Trophoblast cell (in vitro differentiated cells and primary cell): Measurements from ENCODE around the gene CARTPT.

Source experiments
- DNase-seq, 2 donors: peaks; one replicate each; pipeline ENCODE4 v3.0.0-alpha.2; 2016
- H2AFZ ChIP-seq: 2 replicates; pipeline ENCODE4 v1.6.1; 2013; ENCODE audit warnings: low read length, moderate library complexity, mild to moderate bottlenecking; ENCODE audit not compliant: insufficient read depth, poor library complexity
- H2AK5ac ChIP-seq: 2 replicates; pipeline ENCODE4 v1.6.1; 2013; ENCODE audit warnings: mild to moderate bottlenecking, low read length
- H2BK120ac ChIP-seq: 2 replicates; pipeline ENCODE4 v1.6.1; 2013; ENCODE audit warnings: low read length, mild to moderate bottlenecking, moderate library complexity; ENCODE audit not compliant: insufficient read depth, poor library complexity
- H2BK12ac ChIP-seq: 2 replicates; pipeline ENCODE4 v1.6.1; 2013; ENCODE audit warnings: mild to moderate bottlenecking, low read length, moderate library complexity
- H2BK5ac ChIP-seq: 2 replicates; pipeline ENCODE4 v1.6.1; 2013; ENCODE audit warnings: low read length, low read depth, moderate library complexity, mild to moderate bottlenecking; ENCODE audit not compliant: poor library complexity
- H3K14ac ChIP-seq: 2 replicates; pipeline ENCODE4 v1.6.1; 2013; ENCODE audit warnings: mild to moderate bottlenecking, low read length
- H3K18ac ChIP-seq: 2 replicates; pipeline ENCODE4 v1.6.1; 2013; ENCODE audit warnings: mild to moderate bottlenecking, low read length
- H3K23ac ChIP-seq: 2 replicates; pipeline ENCODE4 v1.6.1; 2013; ENCODE audit warnings: low read length
- H3K27ac ChIP-seq: 2 replicates; pipeline ENCODE4 v1.5.1; 2013; ENCODE audit warnings: low read depth, mild to moderate bottlenecking, inconsistent platforms, low read length, moderate library complexity
- H3K27me3 ChIP-seq: 2 replicates; pipeline ENCODE4 v1.6.1; 2013; ENCODE audit warnings: inconsistent platforms, mild to moderate bottlenecking, low read length, moderate library complexity; ENCODE audit not compliant: insufficient read depth
- H3K36me3 ChIP-seq, 2 experiments: 1 replicate in 1 of 2; 2 replicates in 1 of 2; pipeline ENCODE4 v1.6.1; 2013; ENCODE audit warnings: low read length in 2 of 2, mild to moderate bottlenecking in 2 of 2, moderate library complexity in 1 of 2; ENCODE audit not compliant: insufficient read depth in 2 of 2, control insufficient read depth in 1 of 2
- H3K4ac ChIP-seq: 2 replicates; pipeline ENCODE4 v1.6.1; 2013; ENCODE audit warnings: low read depth, mild to moderate bottlenecking, low read length, moderate library complexity
- H3K4me1 ChIP-seq, 2 experiments: 1 replicate in 1 of 2; 2 replicates in 1 of 2; pipeline ENCODE4 v1.6.1; 2013; ENCODE audit warnings: low read length in 2 of 2, mild to moderate bottlenecking in 2 of 2, moderate library complexity in 1 of 2; ENCODE audit not compliant: insufficient read depth in 2 of 2, control insufficient read depth in 1 of 2
- H3K4me2 ChIP-seq: 2 replicates; pipeline ENCODE4 v1.6.1; 2013; ENCODE audit warnings: inconsistent platforms, mild to moderate bottlenecking, low read length, moderate library complexity
- H3K4me3 ChIP-seq: 2 replicates; pipeline ENCODE4 v1.5.1; 2013; ENCODE audit warnings: mild to moderate bottlenecking, low read depth, low read length, inconsistent platforms
- H3K79me1 ChIP-seq: one replicate; pipeline ENCODE4 v1.6.1; 2013; ENCODE audit warnings: low read length
- H3K79me2 ChIP-seq: 2 replicates; pipeline ENCODE4 v1.6.1; 2013; ENCODE audit warnings: low read length, mild to moderate bottlenecking; ENCODE audit not compliant: control insufficient read depth, insufficient read depth, poor library complexity
- H3K9ac ChIP-seq: 2 replicates; pipeline ENCODE4 v1.6.1; 2013; ENCODE audit warnings: mild to moderate bottlenecking, low read length
- H3K9me3 ChIP-seq: 2 replicates; pipeline ENCODE4 v1.6.1; 2013; ENCODE audit warnings: low read depth, mild to moderate bottlenecking, control low read depth, inconsistent platforms, low read length; ENCODE audit not compliant: insufficient read depth
- H4K12ac ChIP-seq: 2 replicates; pipeline ENCODE4 v1.6.1; 2013; ENCODE audit warnings: low read depth, mild to moderate bottlenecking, low read length, moderate library complexity
- H4K8ac ChIP-seq: 2 replicates; pipeline ENCODE4 v1.6.1; 2013; ENCODE audit warnings: low read depth, mild to moderate bottlenecking, low read length, moderate library complexity
- H4K91ac ChIP-seq: one replicate; pipeline ENCODE4 v1.6.1; 2013; ENCODE audit warnings: low read depth, mild to moderate bottlenecking, low read length, moderate library complexity
- WGBS: extraction: QIAGEN DNeasy Blood & Tissue Kit; methylation state at CpG from one replicate; pipeline ENCODE4 v1.1.7; 2013; ENCODE audit warnings: missing lambda C conversion rate; ENCODE audit not compliant: insufficient read length, insufficient coverage; ENCODE audit errors: extremely low coverage; 5-methylcytosine and 5-hydroxymethylcytosine counted together

The CARTPT gene

DNA sequence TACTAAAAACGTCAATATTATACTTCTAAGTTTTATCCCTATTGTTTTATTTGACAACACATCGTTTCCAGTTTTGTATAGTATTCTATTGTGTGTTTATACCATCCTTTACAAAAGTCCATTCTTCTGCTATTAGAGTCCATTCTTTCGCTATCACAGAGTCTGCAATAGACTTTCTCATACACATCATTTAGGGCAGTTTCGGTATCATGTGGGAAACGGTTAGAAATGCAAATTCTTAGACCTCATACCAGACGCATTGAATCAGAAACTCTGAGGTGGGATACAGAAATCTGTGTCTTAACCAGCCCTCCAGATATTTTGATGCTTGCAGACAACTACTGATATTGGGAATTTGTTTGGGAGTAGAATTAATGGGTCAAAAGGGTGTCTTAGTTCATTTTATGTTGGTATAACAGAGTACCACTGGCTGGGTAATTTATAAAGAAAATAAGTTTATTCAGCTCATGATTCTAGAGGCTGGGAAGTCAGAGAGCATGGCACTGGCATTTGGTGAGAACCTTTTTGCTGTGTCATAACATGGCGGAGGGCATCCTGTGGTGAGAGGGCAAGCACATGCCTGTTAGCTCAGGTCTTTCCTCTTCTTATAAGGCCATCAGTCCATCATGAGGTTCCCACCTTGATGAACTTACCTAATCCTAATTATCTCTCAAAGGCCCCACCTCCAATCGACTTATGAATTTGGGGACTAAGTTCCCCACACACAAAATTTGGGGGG is 21.1 kb downstream of the CARTPT start:
- Histone ChIP-seq H3K4me3 (no peak overlapping the region), H3K4ac (no peak overlapping the region), H2AFZ (no peak overlapping the region), H4K91ac (no peak overlapping the region), H2BK12ac (no peak overlapping the region), H3K23ac (no peak overlapping the region), H3K27me3 (no peaks in the 10 kb centered on the region), H3K36me3 (no peaks in the 10 kb centered on the region), H3K79me2 (no peaks in the 10 kb centered on the region), H3K18ac (no peak overlapping the region), H2AK5ac (no peak overlapping the region), H2BK120ac (no peak overlapping the region), H3K9ac (no peak overlapping the region), H4K8ac (no peak overlapping the region), H3K9me3 (no peaks in the 10 kb centered on the region), H2BK5ac (no peak overlapping the region), H3K79me1 (no peaks in the 10 kb centered on the region), H3K4me1 (no peaks in the 10 kb centered on the region), H3K27ac (no peak overlapping the region), H3K14ac (no peak overlapping the region), H3K4me2 (no peak overlapping the region), H4K12ac (no peak overlapping the region)
- no CpG with 5 or more reads among the region's 8 CpGs for WGBS
- no peak for DNase-seq

GRCh38 chr5:71743155-71743554 is 24.1 kb downstream of the CARTPT start:
- H2AK5ac ChIP-seq: no peak overlapping the region
- no peaks in the 10 kb centered on the region for H3K79me2 ChIP-seq
- H3K4me1 ChIP-seq: no peaks in the 10 kb centered on the region
- H3K4me2 ChIP-seq: no peak overlapping the region
- H3K18ac ChIP-seq: no peak overlapping the region
- H3K4ac ChIP-seq: no peak overlapping the region
- no peak overlapping the region for H3K14ac ChIP-seq
- no peak overlapping the region for H3K23ac ChIP-seq
- H4K12ac ChIP-seq: no peak overlapping the region
- no peak overlapping the region for H3K27ac ChIP-seq
- no peak overlapping the region for H3K9ac ChIP-seq
- no peaks in the 10 kb centered on the region for H3K9me3 ChIP-seq
- no peaks in the 10 kb centered on the region for H3K27me3 ChIP-seq
- no peak overlapping the region for H2BK12ac ChIP-seq
- no peak overlapping the region for H4K8ac ChIP-seq
- WGBS: no CpG with 5 or more reads among the region's 6 CpGs
- H2AFZ ChIP-seq: no peak overlapping the region
- H3K79me1 ChIP-seq: no peaks in the 10 kb centered on the region
- no peak for DNase-seq
- H4K91ac ChIP-seq: no peak overlapping the region
- no peak overlapping the region for H2BK5ac ChIP-seq
- H2BK120ac ChIP-seq: no peak overlapping the region
- H3K4me3 ChIP-seq: no peak overlapping the region
- no peaks in the 10 kb centered on the region for H3K36me3 ChIP-seq

DNA sequence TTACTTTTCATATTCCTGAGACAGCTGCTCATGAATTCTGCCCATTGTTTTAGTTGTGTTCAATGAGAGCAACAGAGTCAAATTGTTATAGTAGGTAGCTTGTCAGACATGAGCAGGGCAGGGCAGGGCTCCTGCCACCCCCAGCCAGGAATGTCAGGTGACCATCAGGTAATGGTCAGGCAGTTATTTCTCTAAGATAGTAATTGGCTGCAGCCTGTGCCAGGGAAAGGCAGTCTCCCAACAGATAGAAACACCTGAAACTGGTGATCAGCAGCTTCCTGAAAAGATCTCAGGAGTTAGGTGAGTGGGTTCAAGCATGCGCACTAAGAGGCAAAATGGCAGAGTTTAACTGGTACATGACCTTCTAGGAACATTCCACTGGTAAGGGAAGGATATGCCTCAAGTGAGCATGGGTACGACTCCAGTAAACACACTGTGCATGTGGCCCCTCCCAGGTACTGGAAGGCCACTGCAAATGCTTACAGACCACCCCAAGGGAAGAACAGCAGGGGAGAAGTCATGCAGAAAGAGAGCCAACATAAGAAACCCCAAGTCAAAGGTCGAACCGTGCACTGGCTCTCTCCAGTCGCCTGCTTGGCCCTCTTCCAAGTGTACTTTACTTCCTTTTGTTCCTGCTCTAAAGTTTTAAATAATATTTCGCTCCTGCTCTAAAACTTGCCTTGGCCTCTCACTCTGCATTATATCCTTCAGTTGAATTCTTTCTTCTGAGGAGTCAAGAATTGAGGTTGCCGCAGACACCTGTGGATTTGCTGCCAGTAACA is 25.1 kb downstream of the CARTPT start:
- no peak for DNase-seq
- Histone ChIP-seq H3K27ac (no peak overlapping the region), H4K8ac (no peak overlapping the region), H3K9ac (no peak overlapping the region), H3K18ac (no peak overlapping the region), H3K4me3 (no peak overlapping the region), H2BK5ac (no peak overlapping the region), H2AK5ac (no peak overlapping the region), H2AFZ (no peak overlapping the region), H4K91ac (no peak overlapping the region), H2BK12ac (no peak overlapping the region), H3K14ac (no peak overlapping the region), H3K9me3 (no peaks in the 10 kb centered on the region), H3K36me3 (no peaks in the 10 kb centered on the region), H3K4me1 (no peaks in the 10 kb centered on the region), H3K79me1 (no peaks in the 10 kb centered on the region), H3K23ac (no peak overlapping the region), H4K12ac (no peak overlapping the region), H3K4ac (no peak overlapping the region), H3K4me2 (no peak overlapping the region), H3K27me3 (no peaks in the 10 kb centered on the region), H3K79me2 (no peaks in the 10 kb centered on the region), H2BK120ac (no peak overlapping the region)
- WGBS: no CpG with 5 or more reads among the region's 7 CpGs

DNA sequence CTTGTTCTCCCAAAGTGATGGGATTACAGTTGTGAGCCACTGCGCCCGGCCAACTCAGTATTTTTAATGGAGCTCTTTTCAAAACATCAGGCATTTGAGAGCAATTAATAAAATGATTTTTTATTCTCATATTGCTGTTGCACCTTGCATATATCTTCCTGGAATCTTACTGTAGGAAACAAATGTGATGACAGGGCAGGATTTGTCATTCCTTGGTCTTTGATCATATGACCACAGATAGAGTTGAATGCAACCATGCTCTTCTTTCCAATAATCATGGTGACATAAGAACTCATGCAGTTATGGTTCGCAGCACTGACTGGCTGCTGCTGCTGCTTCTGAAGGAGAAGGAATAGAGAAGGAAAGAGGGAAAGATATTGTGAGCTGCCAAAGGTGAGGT is 28.1 kb downstream of the CARTPT start:
- no peaks in the 10 kb centered on the region for H3K79me2 ChIP-seq
- H4K91ac ChIP-seq: no peak overlapping the region
- DNase-seq: no peak
- H3K14ac ChIP-seq: no peak overlapping the region
- H3K4me3 ChIP-seq: no peak overlapping the region
- H2AFZ ChIP-seq: no peak overlapping the region
- H3K36me3 ChIP-seq: no peaks in the 10 kb centered on the region
- no peak overlapping the region for H2BK5ac ChIP-seq
- no peak overlapping the region for H2AK5ac ChIP-seq
- H2BK120ac ChIP-seq: no peak overlapping the region
- no peaks in the 10 kb centered on the region for H3K79me1 ChIP-seq
- H3K4ac ChIP-seq: no peak overlapping the region
- H3K4me2 ChIP-seq: no peak overlapping the region
- H3K18ac ChIP-seq: no peak overlapping the region
- WGBS: no CpG with 5 or more reads among the region's 3 CpGs
- no peak overlapping the region for H4K12ac ChIP-seq
- no peak overlapping the region for H3K23ac ChIP-seq
- no peak overlapping the region for H2BK12ac ChIP-seq
- no peaks in the 10 kb centered on the region for H3K27me3 ChIP-seq
- no peaks in the 10 kb centered on the region for H3K9me3 ChIP-seq
- H4K8ac ChIP-seq: no peak overlapping the region
- H3K4me1 ChIP-seq: no peaks in the 10 kb centered on the region
- H3K27ac ChIP-seq: no peak overlapping the region
- no peak overlapping the region for H3K9ac ChIP-seq
